Osteocyte (in vitro differentiated cells): ENCODE measurements around the gene WNT7B. TPM values are rescaled to one million over a fixed set of nuclear protein-coding genes. Genes with fewer than 3 reads are reported as not detected.

Source experiments
- DNase-seq: peaks from one replicate; pipeline ENCODE4 v3.0.0; 2021; ENCODE audit warnings: mixed read lengths; ENCODE audit not compliant: unreplicated experiment; ENCODE audit errors: extremely low spot score
- H3K27ac Mint-ChIP-seq: one replicate; pipeline ENCODE4 v1.8.0; 2021; ENCODE audit warnings: mild to moderate bottlenecking, mixed read lengths; ENCODE audit not compliant: unreplicated experiment
- H3K27me3 Mint-ChIP-seq: one replicate; pipeline ENCODE4 v1.8.0; 2021; ENCODE audit warnings: mixed read lengths; ENCODE audit not compliant: unreplicated experiment
- H3K36me3 Mint-ChIP-seq: one replicate; pipeline ENCODE4 v1.8.0; 2021; ENCODE audit warnings: mixed read lengths; ENCODE audit not compliant: unreplicated experiment
- H3K4me1 Mint-ChIP-seq: one replicate; pipeline ENCODE4 v1.8.0; 2021; ENCODE audit warnings: mixed read lengths; ENCODE audit not compliant: unreplicated experiment
- H3K4me3 Mint-ChIP-seq: one replicate; pipeline ENCODE4 v1.8.0; 2021; ENCODE audit warnings: mild to moderate bottlenecking, moderate library complexity, mixed read lengths; ENCODE audit not compliant: unreplicated experiment
- H3K9me3 Mint-ChIP-seq: one replicate; pipeline ENCODE4 v1.8.0; 2021; ENCODE audit warnings: mixed read lengths; ENCODE audit not compliant: unreplicated experiment
- CTCF ChIP-seq: fragments of 200-600 bp; sonication (generic); IDR thresholded peaks from 2 replicates; pipeline ENCODE4 v1.5.0; 2021; ENCODE audit warnings: antibody characterized with exemption, mild to moderate bottlenecking, moderate library complexity
- total RNA-seq: library from RNA; stranded (reverse); gene quantifications from 2 replicates; pipeline ENCODE4 v1.2.1, GENCODE V29; 2021

Gene WNT7B
- total RNA-seq, 1 donor from 2014 or later = 2.3 TPM

- Mint-ChIP-seq H3K4me3 (peak overlapping the region; percentile 56), H3K9me3 (no peaks in the 10 kb centered on the region), H3K27me3 (peaks cover 33% of the 10 kb centered on the region), H3K36me3 (no peaks in the 10 kb centered on the region), H3K27ac (no peak overlapping the region), H3K4me1 (peaks cover 21% of the 10 kb centered on the region)
- no peak for TF ChIP-seq CTCF
- DNase-seq = no peak
Observed at GRCh38 chr22:45975164-45976161, 1.5 kb downstream of the WNT7B start.

DNA sequence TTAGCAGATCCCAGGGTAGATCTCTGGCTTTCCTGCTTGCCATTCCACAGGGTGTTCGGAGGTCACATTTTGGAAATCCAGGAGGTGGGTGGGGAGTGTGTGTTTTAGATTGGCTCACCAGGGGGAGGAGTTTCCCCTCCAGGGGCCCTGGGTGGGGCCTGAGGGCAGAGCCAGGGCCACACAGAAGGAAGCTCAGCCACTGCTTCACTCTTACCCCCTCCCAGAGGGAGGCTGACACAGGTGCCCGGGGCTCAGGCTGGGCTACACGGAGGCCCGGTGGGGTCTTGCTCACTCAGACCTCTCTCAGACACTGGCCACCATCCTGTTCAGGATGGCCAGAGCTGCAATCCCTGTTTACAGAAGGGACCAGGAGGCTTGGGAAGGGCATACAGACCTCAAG is 2.5 kb downstream of the WNT7B start:
- Mint-ChIP-seq H3K9me3 (no peaks in the 10 kb centered on the region), H3K4me1 (peaks cover 24% of the 10 kb centered on the region), H3K36me3 (no peaks in the 10 kb centered on the region), H3K27ac (no peak overlapping the region), H3K27me3 (peaks cover 33% of the 10 kb centered on the region), H3K4me3 (peak overlapping the region; percentile 56)
- no peak for TF ChIP-seq CTCF
- DNase-seq = no peak

DNA sequence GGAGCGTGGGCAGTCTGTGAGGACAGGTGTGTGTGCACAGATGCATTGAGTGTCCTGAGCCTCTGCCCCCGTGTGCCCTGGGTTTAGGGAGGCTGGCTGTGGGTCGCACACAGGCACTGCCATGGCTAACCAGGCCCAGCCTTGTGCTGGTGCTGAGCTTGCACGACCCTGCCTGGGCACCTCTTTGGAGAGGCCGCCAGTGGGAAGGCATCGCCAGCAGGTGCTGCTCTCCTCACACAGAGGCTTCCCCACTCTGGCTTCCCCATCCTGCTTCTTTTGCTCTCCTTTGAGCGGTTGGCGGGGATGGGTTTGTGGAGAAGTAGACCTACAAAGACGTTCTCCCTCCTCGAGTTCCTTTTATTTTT is 4.1 kb downstream of the WNT7B start:
- H3K4me3 Mint-ChIP-seq = no peak overlapping the region
- peaks cover 21% of the 10 kb centered on the region for H3K4me1 Mint-ChIP-seq
- H3K27me3 Mint-ChIP-seq = peaks cover 33% of the 10 kb centered on the region

GRCh38 chr22:45972091-45972888 is 4.7 kb downstream of the WNT7B start:
- no peak for TF ChIP-seq CTCF

More for the DNA sequence above, 4.1 kb downstream of the WNT7B start:
- no peak for TF ChIP-seq CTCF
- no peaks in the 10 kb centered on the region for H3K9me3 Mint-ChIP-seq
- H3K36me3 Mint-ChIP-seq = peaks cover 2% of the 10 kb centered on the region
- H3K27ac Mint-ChIP-seq = no peak overlapping the region
- no peak for DNase-seq

More at GRCh38 chr22:45972091-45972888, 4.7 kb downstream of the WNT7B start:
- H3K4me1 Mint-ChIP-seq = peaks cover 15% of the 10 kb centered on the region
- H3K27me3 Mint-ChIP-seq = peaks cover 28% of the 10 kb centered on the region
- no peaks in the 10 kb centered on the region for H3K9me3 Mint-ChIP-seq
- no peak for DNase-seq
- no peak overlapping the region for H3K27ac Mint-ChIP-seq
- peak overlapping the region; percentile 35 for H3K4me3 Mint-ChIP-seq
- H3K36me3 Mint-ChIP-seq = peaks cover 2% of the 10 kb centered on the region
